GM19467 (cell line): ENCODE data around the gene HSPBAP1.

Experiments
- ATAC-seq: cut with Tn5 transposase; IDR thresholded peaks from one replicate; pipeline ENCODE4 v1.9.1; 2021; ENCODE audit warnings: mild to moderate bottlenecking, moderate library complexity; ENCODE audit not compliant: unreplicated experiment

Gene HSPBAP1

GRCh38 chr3:122691195-122691594 is 102.4 kb downstream of the HSPBAP1 start:
- ATAC-seq, result peak; percentile 50

- ATAC-seq, result no peak
Observed at GRCh38 chr3:122690096-122690495, 103.5 kb downstream of the HSPBAP1 start.
